NCI-H146 treated with DMSO at 0.1 percent for 48 hours (cell line): ENCODE data around the gene DNAJC17.

Experiments used
- DNase-seq: peaks from one replicate; lab custom pipeline; 2025; ENCODE audit not compliant: unreplicated experiment; lab: John Stamatoyannopoulos, UW

Gene DNAJC17

DNA sequence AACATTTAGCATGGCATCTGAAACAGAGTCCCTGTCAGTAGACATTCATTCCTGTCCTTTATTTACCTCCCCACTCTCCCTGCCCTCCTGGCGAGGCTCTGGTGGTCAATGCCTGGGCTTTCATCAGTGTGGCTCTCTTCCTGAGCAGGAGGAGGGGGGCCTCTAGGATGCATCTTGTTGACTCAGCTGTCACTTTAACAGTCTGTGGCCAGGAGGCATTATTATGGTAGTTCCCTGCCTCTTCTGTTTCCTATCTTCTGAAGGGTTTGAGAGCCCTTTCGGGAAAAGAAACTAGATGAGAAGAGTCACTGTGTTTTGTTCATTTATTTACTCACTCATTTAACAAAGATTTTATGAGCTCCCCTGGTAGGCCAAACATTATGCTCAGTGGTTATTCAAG, 23.6 kb upstream of the DNAJC17 start:
- peak; percentile 94 for DNase-seq

DNA sequence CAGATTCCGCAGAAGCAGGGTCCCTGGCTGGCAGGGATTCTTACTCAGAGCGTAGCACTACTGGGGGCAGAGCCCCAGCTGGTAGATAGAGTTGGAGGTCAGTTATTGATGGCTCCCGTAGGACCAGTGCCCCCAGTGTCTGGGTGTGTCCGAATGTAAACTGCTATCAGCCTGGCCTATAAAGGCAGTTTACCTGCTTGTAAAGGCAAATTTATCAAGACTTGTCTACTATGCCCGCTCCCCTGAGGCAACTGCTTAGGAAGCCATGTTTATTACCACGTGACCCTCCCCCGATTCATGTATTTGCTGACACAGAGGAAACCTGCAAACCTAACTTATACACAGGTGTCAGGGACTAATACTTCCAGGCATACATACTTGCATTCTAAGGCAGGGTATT, 21.8 kb upstream of the DNAJC17 start:
- DNase-seq, result no peak

DNA sequence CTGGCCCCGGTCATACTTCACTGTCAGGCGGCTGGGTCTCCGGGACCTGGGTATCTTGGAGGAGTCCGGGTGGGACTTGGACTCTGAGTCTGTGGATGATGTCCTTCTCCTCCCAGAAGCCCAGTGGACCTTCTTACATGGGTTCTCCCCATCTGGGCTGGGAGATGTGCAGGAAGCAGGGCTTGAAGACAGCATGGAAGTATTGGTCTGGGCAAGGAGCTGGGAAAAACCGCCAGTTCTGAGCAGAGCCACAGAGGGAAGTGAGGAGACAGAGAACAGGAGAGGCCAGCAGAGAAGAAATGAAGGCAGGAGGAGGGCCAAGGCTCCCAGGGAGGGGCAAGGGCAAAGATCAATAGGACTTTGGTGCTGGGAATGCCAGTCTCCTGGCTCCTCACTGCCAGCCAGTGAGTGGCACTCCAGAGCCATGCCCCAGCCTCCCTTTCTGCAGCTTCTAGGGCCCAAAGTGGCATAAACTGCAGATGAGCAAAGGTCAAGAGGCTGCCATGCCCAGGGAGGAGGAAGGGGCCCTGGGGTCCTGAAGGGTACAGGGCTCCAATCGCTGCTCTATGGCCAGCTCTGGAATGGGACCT, 21.3 kb upstream of the DNAJC17 start, which contains the start of gene PPP1R14D:
Gene PPP1R14D, minus strand, starts transcription at position 262 of the 590 bp plus-strand sequence. Its CDS starts 67 bp downstream, at position 195.
- no peak for DNase-seq

DNA sequence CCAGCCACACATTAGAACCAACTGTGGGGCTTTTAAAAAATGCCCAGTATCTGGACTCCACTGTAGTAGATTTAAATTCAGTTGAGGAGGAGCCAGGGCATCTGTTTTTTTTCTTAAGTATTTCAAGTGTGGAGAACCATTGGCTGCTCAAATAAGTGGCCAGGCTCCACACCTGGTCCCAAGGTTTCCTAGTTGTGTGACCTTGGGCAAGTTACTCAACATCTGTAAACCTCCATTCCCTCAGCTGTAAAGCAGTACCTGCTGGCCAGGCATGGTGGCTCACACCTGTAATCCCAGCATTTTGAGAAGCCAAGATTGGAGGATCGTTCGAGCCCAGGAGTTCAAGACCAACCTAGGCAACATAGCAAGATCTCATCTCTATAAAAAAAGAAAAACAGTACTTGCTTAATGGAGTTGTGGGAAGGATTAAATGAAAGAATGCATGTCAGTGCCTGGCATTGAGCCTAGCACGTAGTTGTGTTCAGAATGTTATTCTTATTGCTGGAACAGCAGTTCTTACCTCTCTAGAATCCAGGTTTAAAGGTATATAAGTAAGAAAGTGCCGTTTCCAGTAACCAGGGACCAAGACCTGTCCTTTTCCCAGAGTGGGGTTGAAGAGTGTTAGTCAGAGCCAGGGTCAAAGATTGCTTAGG, 19.3 kb upstream of the DNAJC17 start:
- DNase-seq, result no peak

DNA sequence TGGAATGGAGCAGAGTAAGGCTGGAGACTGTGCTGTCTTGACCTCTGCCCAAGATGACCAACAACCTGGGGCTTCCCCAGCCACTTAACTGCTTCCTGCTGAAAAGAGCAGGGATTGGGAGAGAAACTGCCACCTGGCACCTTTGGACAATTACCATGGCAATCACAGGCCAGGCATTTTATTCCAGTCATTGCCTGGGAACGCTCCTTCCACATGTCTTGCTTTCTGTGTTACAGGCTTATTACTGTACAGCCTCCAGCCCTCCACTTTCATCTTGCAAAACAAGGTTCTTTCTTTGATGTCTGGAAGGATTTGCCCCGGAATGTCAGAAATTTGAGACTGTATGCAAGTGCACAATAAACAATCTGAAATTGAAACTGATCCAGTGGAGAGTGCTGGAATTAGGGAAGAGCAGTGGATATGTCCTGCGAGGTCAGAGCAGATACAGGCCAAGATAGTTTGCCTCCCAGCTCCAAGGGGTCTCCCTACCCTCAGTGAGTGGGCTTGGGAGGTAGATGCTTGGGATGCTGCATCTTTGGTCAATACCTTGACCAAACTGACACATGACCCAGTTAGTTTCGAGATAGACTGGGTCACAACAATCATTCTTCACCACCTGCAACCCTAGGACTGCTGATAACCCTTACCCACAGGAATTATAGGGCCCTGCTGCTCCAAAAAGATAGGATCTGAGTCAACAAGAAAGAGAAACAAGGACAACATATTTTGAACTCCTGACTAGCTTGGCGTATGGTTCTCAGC, 18.6 kb upstream of the DNAJC17 start:
- no peak for DNase-seq

DNA sequence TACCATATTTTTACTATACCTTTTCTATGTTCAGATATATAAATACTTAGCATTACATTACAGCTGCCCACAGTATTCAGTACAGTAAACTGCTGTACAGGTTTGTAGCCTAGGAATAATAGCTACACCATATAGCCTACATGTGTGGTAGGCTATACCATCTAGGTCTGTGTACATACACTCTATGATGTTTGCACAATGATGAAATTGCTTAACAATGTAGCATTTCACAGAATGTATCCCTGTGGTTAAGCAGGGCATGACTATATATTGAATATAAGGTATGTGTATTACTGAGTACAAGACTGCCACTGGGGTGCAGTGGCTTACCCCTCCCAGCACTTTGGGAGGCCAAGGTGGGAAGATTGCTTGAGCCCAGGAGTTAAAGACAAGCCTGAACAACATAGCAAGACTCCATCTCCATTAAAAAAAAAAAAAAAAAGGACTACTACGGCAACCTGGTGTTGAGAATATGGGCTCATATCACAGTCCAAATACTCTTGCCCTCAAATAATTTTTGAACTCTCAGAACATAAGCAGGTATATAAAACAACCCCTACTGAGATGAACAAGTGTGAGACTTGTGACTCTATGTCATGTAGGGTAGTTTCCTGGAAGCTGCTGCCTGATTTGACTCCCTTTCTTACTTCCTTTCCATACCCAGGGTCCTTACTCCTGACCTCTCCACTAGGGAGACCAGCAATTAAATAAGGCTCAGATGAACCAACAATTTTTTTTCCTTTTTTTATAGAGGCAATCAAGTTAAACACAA, 16.5 kb upstream of the DNAJC17 start:
- no peak for DNase-seq

DNA sequence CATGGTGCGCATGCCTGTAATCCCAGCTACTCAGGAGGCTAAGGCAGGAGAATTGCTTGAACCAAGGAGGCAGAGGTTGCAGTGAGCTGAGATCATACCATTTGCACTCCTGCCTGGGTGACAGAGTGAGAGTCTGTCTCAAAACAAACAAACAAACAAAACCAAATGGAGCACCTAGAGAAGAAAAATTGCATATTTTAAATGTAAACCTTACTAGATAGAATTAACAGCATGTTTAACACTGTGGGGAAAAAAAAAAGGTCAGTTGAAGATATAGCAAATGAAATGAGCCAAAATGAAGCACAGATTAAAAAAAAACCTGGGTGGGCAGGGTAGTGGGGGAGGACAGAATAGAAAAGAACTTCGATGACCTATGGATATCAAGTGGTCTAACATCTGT, 13.9 kb upstream of the DNAJC17 start:
- DNase-seq, result no peak

DNA sequence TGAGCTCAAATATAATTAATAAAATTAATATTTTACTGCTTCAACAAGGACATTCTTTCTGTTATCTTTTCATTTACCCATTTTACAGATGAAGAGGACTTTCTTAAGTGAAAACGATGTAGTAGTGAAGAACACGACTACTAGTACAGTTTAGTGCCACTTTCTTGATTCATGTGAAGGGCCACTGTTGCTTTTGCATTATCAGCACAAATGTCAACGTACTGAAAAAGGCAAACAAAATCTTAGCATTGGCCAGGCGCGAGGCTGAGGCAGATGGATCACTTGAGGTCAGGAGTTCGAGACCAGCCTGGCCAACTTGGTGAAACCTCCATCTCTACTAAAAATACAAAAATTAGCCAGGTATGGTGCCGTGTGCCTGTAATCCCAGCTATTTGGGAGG, 11.8 kb upstream of the DNAJC17 start:
- DNase-seq, result no peak

DNA sequence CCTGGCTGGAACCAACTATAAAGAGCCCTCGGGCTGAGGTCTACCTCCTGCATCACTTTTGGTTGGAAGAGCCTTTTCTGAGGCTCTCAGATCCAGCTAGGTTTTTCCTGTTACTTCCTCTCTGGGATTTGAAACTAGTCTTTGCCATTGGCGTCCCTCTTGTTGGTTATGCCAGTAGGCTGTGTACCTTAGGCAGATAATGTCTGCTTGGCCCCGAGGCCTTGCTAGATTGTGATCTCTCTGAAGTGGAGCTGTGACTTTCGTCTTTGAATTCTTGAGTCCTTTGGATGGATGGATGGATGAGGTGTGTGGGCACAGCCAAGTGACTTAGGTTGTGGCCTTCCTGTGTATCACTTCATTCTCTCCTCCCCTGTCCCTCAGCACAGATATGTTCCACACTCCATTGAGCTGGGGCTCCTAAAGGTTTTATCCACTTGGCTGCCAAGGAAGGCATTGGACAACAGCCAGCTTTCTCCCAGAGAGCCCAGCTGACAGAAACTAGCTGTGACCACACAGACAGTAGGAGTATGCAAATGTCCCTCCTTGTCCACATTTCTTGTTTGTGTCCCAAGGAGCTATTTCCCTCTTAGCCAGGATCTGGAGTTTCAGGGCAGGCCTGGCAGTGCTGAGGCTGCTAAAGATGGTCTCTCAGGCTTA, 7.9 kb upstream of the DNAJC17 start:
- no peak for DNase-seq

DNA sequence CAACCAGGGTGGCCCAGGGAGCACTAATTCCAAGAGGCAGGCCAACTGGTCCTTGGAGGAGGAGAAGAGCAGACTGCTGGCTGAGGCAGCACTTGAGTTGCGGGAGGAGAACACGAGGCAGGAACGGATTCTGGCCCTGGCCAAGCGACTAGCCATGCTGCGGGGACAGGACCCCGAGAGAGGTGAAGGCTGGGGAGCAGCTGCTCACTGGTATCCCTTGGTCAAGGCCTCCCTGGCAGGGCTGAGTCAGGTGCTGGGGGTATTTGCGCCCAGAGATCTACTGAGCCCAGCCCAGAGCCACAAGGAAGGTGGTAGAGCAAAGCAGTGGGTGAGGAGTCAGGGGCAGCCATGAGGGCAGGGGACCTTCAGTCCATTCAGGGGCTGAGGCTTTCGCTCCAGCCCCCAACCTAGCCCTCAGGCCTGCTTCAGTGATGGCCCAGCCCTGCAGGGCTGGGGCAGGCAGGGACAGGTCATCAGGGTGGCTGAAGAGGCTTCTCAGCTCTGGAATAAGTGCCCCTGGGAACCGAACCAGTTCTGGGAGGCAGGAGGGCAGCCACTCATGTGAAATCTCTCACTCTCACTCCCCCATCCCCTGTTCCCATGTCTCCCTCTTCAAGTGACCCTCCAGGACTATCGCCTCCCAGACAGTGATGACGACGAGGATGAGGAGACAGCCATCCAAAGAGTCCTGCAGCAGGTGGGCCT, 5.6 kb upstream of the DNAJC17 start:
- DNase-seq, result no peak

DNA sequence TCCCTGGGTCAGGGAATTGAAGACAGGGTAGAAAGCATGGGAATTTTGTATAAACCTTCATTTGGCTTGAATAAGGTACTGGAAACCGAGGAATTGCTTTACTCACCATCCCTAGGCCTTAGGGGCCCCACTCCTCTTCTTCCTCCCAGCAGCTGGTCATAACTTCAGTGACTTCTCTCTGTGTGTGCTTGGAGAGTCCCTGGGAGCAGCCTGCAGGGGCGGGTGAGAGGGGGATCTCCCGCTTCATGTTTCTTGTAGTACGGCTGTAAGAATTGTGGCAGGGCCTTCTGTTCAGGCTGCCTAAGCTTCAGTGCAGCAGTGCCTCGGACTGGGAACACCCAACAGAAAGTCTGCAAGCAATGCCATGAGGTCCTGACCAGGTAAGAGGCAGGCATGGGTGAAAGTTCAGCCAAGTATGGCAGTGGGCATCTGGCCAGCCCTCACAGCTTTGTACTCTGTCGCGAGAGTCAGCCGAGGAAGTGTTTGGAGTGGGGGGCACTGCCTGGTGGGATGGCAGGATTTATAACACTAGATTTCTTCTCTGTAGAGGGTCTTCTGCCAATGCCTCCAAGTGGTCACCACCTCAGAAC, 1.7 kb upstream of the DNAJC17 start:
- DNase-seq, result no peak

DNA sequence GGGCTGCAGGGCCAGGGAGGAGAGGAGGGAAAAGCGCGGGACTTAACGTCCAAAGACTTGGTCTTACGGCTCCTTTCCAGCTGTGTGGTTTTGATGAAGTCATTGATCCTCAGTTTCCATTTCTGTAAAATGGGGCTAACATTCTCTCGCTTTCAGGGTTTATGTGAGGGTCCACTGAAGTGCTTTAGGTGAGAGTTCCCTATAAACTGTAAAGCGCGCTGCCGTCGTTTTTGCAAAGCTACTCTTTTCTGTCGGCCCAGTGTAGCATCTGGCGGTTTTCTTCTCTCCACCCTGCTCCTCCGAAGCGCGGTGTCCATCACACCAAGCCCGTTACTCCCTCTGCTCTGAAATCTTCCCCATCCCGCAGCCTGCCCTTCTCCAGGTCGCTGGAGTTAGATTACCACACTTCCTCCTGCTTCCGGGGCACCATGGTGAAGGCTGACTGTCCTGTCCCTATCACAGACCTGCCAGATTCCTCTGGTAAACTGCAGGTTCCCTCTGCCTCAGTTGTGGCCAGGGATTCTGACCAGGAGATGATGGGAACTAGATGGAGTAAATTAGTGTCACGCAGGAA, 702 bp upstream of the DNAJC17 start:
- DNase-seq, result no peak

DNA sequence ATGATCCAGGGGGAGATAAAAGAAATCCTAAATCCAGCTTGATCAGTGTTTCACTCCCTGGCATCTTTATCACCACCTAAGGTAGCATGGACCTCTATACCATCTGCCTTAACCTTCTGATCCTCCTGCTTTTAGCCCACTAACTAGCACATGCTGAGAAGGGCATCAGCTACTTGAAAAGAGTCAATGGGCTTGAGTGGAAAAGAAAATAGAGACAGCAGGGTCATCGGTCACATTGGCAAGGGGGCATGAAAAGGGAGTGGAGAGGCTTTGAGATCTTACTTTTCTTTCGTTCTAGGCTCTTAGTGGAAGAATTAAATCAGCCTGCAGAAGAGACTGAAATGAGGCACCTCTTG, 623 bp downstream of the DNAJC17 start:
- DNase-seq, result no peak

DNA sequence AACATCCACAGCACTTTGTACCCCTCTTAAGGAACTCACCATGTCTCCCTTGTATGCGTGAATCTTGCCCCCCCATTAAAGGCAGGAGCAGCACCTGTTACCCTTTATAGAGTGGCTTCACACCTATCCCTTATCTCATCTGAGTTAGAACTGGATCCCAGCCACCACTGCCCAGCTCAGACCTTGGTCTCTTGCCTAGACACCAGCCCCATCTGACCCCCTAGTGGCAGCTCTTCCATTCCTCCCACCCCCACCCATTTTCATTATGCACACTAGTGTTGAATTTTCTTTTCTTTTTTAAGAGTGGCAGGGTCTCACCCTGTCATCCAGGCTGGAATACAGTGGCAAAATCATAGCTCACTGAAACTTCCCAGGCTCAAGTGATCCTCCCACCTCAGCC, 3.6 kb downstream of the DNAJC17 start:
- DNase-seq, result no peak

DNA sequence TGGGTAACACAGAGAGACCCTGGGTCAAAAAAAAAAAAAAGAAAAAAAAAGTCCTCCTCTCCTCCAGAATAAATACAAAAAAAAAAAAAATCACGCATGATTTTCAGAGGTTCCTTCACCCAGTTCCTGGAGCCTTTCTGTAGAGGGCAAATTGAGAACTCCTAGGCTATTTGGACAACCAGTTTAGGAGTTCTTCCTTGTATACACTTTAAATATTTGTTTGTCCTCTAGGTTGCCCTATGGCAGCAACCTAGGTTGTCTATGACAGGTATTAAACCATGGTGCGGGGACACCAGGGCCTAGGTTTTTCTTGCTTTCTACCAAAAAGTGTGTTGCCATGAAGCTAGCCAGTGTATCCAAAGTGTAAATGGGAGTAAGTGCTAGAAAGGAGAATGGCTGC, 4.2 kb downstream of the DNAJC17 start:
- no peak for DNase-seq

DNA sequence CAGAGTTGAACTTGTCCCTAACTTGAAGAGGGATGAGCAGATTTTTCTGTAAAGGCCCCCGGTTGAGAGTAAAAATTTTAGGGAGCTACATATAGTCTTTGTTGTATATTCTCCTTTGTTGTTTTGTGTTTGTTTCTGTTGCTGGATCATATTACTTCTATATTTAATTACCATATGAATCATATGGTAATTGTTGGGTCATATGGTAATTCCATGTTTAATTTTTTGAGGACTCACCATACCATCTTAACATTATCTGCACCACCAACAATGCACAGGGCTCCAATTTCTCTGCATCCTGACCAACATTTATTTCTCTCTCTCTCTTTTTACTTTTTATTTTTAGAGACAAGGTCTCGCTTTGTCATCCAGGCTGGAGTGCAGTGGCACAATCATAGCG, 7.8 kb downstream of the DNAJC17 start:
- DNase-seq, result no peak

DNA sequence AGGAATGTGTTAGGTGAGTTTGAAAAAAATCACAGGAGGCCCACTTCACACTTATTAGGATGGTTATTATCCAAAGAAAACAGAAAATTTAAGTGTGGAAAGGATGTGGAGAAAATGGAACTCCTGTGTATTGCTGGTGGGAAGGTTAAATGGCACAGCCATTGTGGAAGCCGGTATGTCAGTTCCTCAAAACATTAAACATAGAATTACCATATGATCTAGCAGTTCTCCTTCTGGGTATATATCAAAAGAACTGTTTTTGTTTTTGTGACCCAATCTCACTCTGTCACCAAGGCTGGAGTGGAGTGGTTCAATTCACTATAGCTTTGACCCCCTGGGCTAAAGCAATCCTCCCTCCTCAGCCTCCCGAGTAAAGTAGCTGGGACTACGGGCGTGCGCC, 10.8 kb downstream of the DNAJC17 start:
- DNase-seq, result no peak

DNA sequence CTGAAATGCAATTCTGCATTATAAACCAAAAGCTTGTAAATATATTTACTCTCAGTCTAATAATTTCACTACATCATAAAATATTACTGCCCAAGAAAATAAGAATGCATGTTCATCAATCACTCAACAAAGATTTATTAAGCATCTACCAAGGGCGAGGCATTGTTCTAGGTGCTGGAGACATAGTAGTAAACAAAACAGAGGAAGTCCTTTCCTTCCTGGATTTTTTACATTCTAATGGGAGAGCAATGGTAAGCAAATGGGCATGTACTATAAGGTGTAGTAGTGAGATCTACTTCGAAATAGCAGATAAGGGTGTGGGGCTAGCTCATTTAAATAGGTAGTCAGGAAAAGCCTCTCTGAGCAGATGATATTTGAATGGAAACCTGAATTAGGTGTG, 11.2 kb downstream of the DNAJC17 start:
- DNase-seq, result no peak

DNA sequence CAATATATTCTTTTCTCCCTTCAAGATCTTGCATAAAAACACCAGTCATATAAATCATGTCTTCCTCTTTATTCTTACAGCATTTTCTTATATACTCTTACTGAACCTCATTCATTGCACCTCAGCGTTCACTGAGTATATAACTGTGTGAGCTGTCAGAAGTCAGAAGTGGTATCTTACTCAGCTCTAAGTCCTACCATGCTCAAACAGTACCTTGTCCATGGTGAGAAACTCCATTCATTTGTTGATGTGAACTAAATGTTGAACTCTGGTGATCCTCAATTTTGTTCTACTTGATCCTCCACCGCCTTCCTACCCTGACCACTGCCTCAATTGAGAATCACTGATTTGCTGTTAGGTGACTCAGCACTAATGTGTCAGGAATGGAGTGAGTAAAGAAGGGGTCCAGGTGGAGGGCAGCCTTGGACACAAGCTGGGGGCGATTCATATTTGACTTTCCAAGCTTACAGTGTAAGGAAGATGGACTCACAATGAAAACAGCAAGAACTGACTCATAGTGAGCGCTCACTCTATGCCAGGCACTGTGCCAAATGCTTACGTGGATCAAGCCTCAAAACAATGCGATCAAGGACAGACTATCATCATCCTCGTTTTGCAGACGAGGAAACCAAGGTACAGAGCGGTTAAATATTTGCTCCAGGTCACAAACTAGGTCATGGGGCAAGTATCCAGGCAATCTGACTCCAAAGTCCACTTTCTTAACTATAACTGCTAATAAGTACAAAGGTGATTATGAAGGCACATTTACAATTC, 13.9 kb downstream of the DNAJC17 start:
- DNase-seq, result no peak
